Mammary epithelial cell (primary cell): Measurements from ENCODE around the gene HCAR2.
"Not testable (repeated sequence)": the region's sequence is repeated elsewhere in the genome, so short reads cannot be mapped to it uniquely, and the experiment has no call there.

Source experiments
- CTCF ChIP-seq, 2 donors: IDR thresholded peaks in 1 of 2; conservative IDR thresholded peaks in 1 of 2; 2 replicates each; pipeline ENCODE4 v1.5.1; 2011 to 2012; ENCODE audit warnings: inconsistent platforms in 2 of 2, low read length in 2 of 2, mild to moderate bottlenecking in 2 of 2, control low read depth in 1 of 2, low read depth in 1 of 2; ENCODE audit not compliant: insufficient read depth in 1 of 2; ENCODE audit errors: extremely low read depth in 1 of 2
- EZH2 ChIP-seq: IDR thresholded peaks from 2 replicates; pipeline ENCODE4 v1.6.1; 2012; ENCODE audit warnings: low read length, inconsistent platforms, borderline replicate concordance

GRCh38 chr12:122716658-122717057 lies 13.5 kb upstream of the HCAR2 start, which contains the start of gene HCAR3:
- not testable (repeated sequence) for TF ChIP-seq CTCF (conservative IDR thresholded peaks at IDR 0.05 in 1 of 2, IDR thresholded peaks at IDR 0.05 in 1 of 2; ENCODE audit: extremely low read depth in 1 of 2, insufficient read depth in 1 of 2, low read depth in 1 of 2, low read length in 2 of 2); EZH2
